K562 (cell line): ENCODE data around the gene TSEN34.
"Not testable (repeated sequence)": the region's sequence is repeated elsewhere in the genome, so short reads cannot be mapped to it uniquely, and the experiment has no call there.

ENCODE experiments used
- CTCF ChIP-seq, 3 experiments: IDR thresholded peaks in 2 of 3; conservative IDR thresholded peaks in 1 of 3; 2 replicates each; pipeline ENCODE4 v1.5.1; 2011 to 2012; ENCODE audit warnings: low read length in 3 of 3, mild to moderate bottlenecking in 3 of 3, control low read depth in 2 of 3, improper control_type of control experiment in 1 of 3, inconsistent platforms in 1 of 3, low read depth in 1 of 3, mixed read lengths in 1 of 3, moderate library complexity in 1 of 3; ENCODE audit not compliant: insufficient read depth in 2 of 3
- SP1 ChIP-seq: sonication (generic); formaldehyde crosslinking; IDR thresholded peaks from 2 replicates; pipeline ENCODE4 v1.8.1; 2022; ENCODE audit warnings: mild to moderate bottlenecking, missing genetic modification reagents
- TGIF2 ChIP-seq: sonication (generic); formaldehyde crosslinking; IDR thresholded peaks from 2 replicates; pipeline ENCODE4 v1.8.1; 2022; ENCODE audit warnings: mild to moderate bottlenecking, missing genetic modification reagents, moderate library complexity
- ZNF282 ChIP-seq: sonication (generic); formaldehyde crosslinking; IDR thresholded peaks from 2 replicates; pipeline ENCODE4 v1.8.1; 2023; ENCODE audit warnings: missing genetic modification reagents

- not testable (repeated sequence) for TF ChIP-seq ZNF282 (CRISPR knock-in tag); CTCF (IDR thresholded peaks at IDR 0.05 in 2 of 3, conservative IDR thresholded peaks at IDR 0.05 in 1 of 3; ENCODE audit: insufficient read depth in 2 of 3, low read depth in 1 of 3, low read length in 3 of 3); TGIF2 (CRISPR knock-in tag); SP1 (CRISPR knock-in tag)
Measured at GRCh38 chr19:54223277-54223936, 32.3 kb downstream of the TSEN34 start.
